HCT116 (cell line): ENCODE measurements around the gene WAS. TPM values are rescaled to one million over a fixed set of nuclear protein-coding genes. Genes with fewer than 3 reads are reported as not detected.

Experiments used
- ATAC-seq: fragments of 200-7000 bp; cut with Tn5 transposase; 2 replicates; pipeline ENCODE4 v1.9.1; 2020; ENCODE audit warnings: mild to moderate bottlenecking, moderate library complexity
- BruUV-seq: library from RNA; stranded (reverse); fragments of 400-500 nt; replicated peaks from 2 replicates; lab custom pipeline; 2021; lab: Mats Ljungman, UMichigan
- CTCF ChIA-PET: fragments of 300-600 bp; sonication (Branson Sonifier 250); formaldehyde crosslinking; loops from one replicate; lab custom pipeline; 2021; ENCODE audit warnings: antibody characterized with exemption; lab: Charles Lee
- POLR2A ChIA-PET: fragments of 300-600, 350-600 bp; sonication (Branson Sonifier 250); formaldehyde crosslinking; loops from one replicate; lab custom pipeline; 2021; ENCODE audit warnings: antibody characterized with exemption; lab: Charles Lee
- RAD21 ChIA-PET, 2 experiments: fragments of 300-600 bp; sonication (Branson Sonifier 250); formaldehyde crosslinking; loops; one replicate each; lab custom pipeline; 2023; ENCODE audit warnings: low total read pairs in 2 of 2; ENCODE audit not compliant: uncharacterized antibody in 2 of 2, unreplicated experiment in 2 of 2, low non-redundant PET in 1 of 2; lab: Charles Lee
- DNase-seq: peaks from one replicate; pipeline ENCODE4 v3.0.0-alpha.2; 2010; ENCODE audit warnings: low read depth, low spot score
- H2AFZ ChIP-seq: fragments of 200-600 bp; shearing (Covaris generic), sonication (generic); 2 replicates; pipeline ENCODE4 v1.6.1; 2017; ENCODE audit warnings: low read depth, mixed run types, mixed read lengths, antibody characterized with exemption, low read length; ENCODE audit not compliant: poor library complexity, severe bottlenecking
- H3K27ac ChIP-seq: 2 replicates; pipeline ENCODE4 v1.5.1; 2012; ENCODE audit warnings: low read depth, low read length
- H3K27me3 ChIP-seq: fragments of 200-600 bp; sonication (generic); 2 replicates; pipeline ENCODE4 v1.6.1; 2016; ENCODE audit warnings: mixed run types, low read length, mixed read lengths; ENCODE audit not compliant: insufficient read depth
- H3K36me3 ChIP-seq, 2 experiments: fragments of 200-500 bp in 1 of 2; fragments of 200-600 bp in 1 of 2; sonication (Bioruptor generic) in 1 of 2; sonication (generic) in 1 of 2; 2 replicates each; pipeline versions ENCODE4 v1.5.1 to v1.6.1; 2014 to 2016; ENCODE audit warnings: low read length in 2 of 2, inconsistent platforms in 1 of 2, mixed read lengths in 1 of 2, mixed run types in 1 of 2; ENCODE audit not compliant: insufficient read depth in 2 of 2, control insufficient read depth in 1 of 2
- H3K4me1 ChIP-seq, 2 experiments: fragments of 200-600 bp in 1 of 2; sonication (generic) in 1 of 2; 2 replicates each; pipeline versions ENCODE4 v1.5.1 to v1.6.1; 2012 to 2017; ENCODE audit warnings: low read length in 2 of 2, inconsistent platforms in 1 of 2, mild to moderate bottlenecking in 1 of 2, mixed read lengths in 1 of 2, mixed run types in 1 of 2, moderate library complexity in 1 of 2; ENCODE audit not compliant: insufficient read depth in 2 of 2, control insufficient read depth in 1 of 2
- H3K4me2 ChIP-seq: fragments of 200-600 bp; sonication (generic); 2 replicates; pipeline ENCODE4 v1.6.1; 2017; ENCODE audit warnings: mixed run types, low read length, mixed read lengths
- H3K4me3 ChIP-seq, 2 experiments: fragments of 200-600 bp in 1 of 2; sonication (generic) in 1 of 2; replicated peaks in 1 of 2; 2 replicates each; pipeline ENCODE4 v1.5.1; 2011 to 2016; ENCODE audit warnings: low read length in 2 of 2, control low read depth in 1 of 2, low read depth in 1 of 2, mild to moderate bottlenecking in 1 of 2, mixed read lengths in 1 of 2, mixed run types in 1 of 2
- H3K79me2 ChIP-seq: fragments of 200-600 bp; sonication (generic); 2 replicates; pipeline ENCODE4 v1.6.1; 2017; ENCODE audit warnings: mild to moderate bottlenecking, mixed run types, low read length, moderate library complexity, mixed read lengths; ENCODE audit not compliant: insufficient read depth
- H3K9ac ChIP-seq: fragments of 200-600 bp; sonication (generic); 2 replicates; pipeline ENCODE4 v1.6.1; 2016; ENCODE audit warnings: low read length, mixed read lengths
- H3K9me2 ChIP-seq: fragments of 200-600 bp; sonication (generic), shearing (Covaris generic); 2 replicates; pipeline ENCODE4 v1.6.1; 2017; ENCODE audit warnings: mixed run types, mild to moderate bottlenecking, moderate library complexity; ENCODE audit not compliant: insufficient read depth
- H3K9me3 ChIP-seq, 2 experiments: fragments of 200-500 bp in 1 of 2; fragments of 200-600 bp in 1 of 2; sonication (Bioruptor generic) in 1 of 2; sonication (generic) in 1 of 2; 2 replicates each; pipeline ENCODE4 v1.6.1; 2014 to 2017; ENCODE audit warnings: low read length in 2 of 2, mixed read lengths in 2 of 2, inconsistent platforms in 1 of 2, low read depth in 1 of 2, mild to moderate bottlenecking in 1 of 2, mixed run types in 1 of 2, moderate library complexity in 1 of 2; ENCODE audit not compliant: control insufficient read depth in 1 of 2, insufficient read depth in 1 of 2
- H4K20me1 ChIP-seq: fragments of 200-600 bp; sonication (generic), shearing (Covaris generic); 2 replicates; pipeline ENCODE4 v1.6.1; 2017; ENCODE audit warnings: mixed run types, mild to moderate bottlenecking, moderate library complexity; ENCODE audit not compliant: insufficient read depth
- CBX3 ChIP-seq: IDR thresholded peaks from 2 replicates; pipeline ENCODE4 v1.6.1; 2012; ENCODE audit warnings: low read depth
- CEBPB ChIP-seq: IDR thresholded peaks from 2 replicates; pipeline ENCODE4 v1.6.1; 2012; ENCODE audit warnings: low read depth
- CTCF ChIP-seq, 3 experiments: fragments of 200-600 bp in 1 of 3; sonication (generic) in 1 of 3; IDR thresholded peaks in 2 of 3; conservative IDR thresholded peaks in 1 of 3; 2 replicates each; pipeline ENCODE4 v1.5.1; 2012 to 2017; ENCODE audit warnings: low read depth in 2 of 3, low read length in 2 of 3, antibody characterized with exemption in 1 of 3, borderline replicate concordance in 1 of 3, control low read depth in 1 of 3, mild to moderate bottlenecking in 1 of 3, mixed read lengths in 1 of 3, mixed run types in 1 of 3, moderate library complexity in 1 of 3; ENCODE audit not compliant: insufficient read depth in 1 of 3
- EZH2 ChIP-seq: fragments of 200-600 bp; sonication (generic); IDR thresholded peaks from 2 replicates; pipeline ENCODE4 v1.6.1; 2017; ENCODE audit warnings: antibody characterized with exemption, mixed run types
- MAX ChIP-seq: IDR thresholded peaks from 2 replicates; pipeline ENCODE4 v1.6.1; 2012
- SIN3A ChIP-seq: IDR thresholded peaks from 2 replicates; pipeline ENCODE4 v1.6.1; 2012; ENCODE audit warnings: low read depth
- intact Hi-C: fragments of 100-400 bp; cut with micrococcal nuclease; formaldehyde crosslinking; loops from 2 replicates; pipeline ENCODE4 v1.10.0; 2022
- total RNA-seq: library from RNA; stranded (reverse); gene quantifications from one replicate; pipeline ENCODE4 v1.2.1, GENCODE V29; 2021; ENCODE audit not compliant: unreplicated experiment

The WAS gene
- total RNA-seq, 1 experiment from 2014 or later, result 0.84 TPM

GRCh38 chrX:48665991-48666390, 17.6 kb upstream of the WAS start:
- Histone ChIP-seq H3K9ac (no peak overlapping the region), H4K20me1 (no peaks in the 10 kb centered on the region), H3K9me3 (no peaks in the 10 kb centered on the region), H3K4me3 (no peak overlapping the region), H3K4me2 (no peak overlapping the region)
- DNase-seq, result no peak
- ChIA-PET POLR2A (no interaction called here), CTCF (no interaction called here)
- intact Hi-C loops, result loop anchor here (10.0 kb wide), 1 partner anchor 59 kb away; no protein-coding TSS in a partner anchor
- TF ChIP-seq SIN3A (no peak), CTCF (IDR thresholded peaks at IDR 0.05 in 2 of 3, conservative IDR thresholded peaks at IDR 0.05 in 1 of 3; ENCODE audit: borderline replicate concordance in 1 of 3, insufficient read depth in 1 of 3, low read depth in 2 of 3, low read length in 2 of 3) (no peak), CBX3 (no peak), MAX (no peak)
- TF ChIP-seq, all 23 proteins: peak for 0
- Histone ChIP-seq H3K27ac (no peak overlapping the region), H3K36me3 (no peaks in the 10 kb centered on the region), H3K27me3 (no peaks in the 10 kb centered on the region), H3K79me2 (no peaks in the 10 kb centered on the region), H2AFZ (no peak overlapping the region), H3K9me2 (no peaks in the 10 kb centered on the region), H3K4me1 (no peaks in the 10 kb centered on the region)
- ATAC-seq, result no peak
- no TSS peak for BruUV-seq
- RAD21 ChIA-PET, result no interaction called here

GRCh38 chrX:48666649-48667048, 16.9 kb upstream of the WAS start:
- Histone ChIP-seq H3K27ac (no peak overlapping the region), H3K9me3 (no peaks in the 10 kb centered on the region), H3K27me3 (no peaks in the 10 kb centered on the region), H3K4me1 (no peaks in the 10 kb centered on the region), H3K9me2 (no peaks in the 10 kb centered on the region), H3K36me3 (no peaks in the 10 kb centered on the region), H3K4me3 (no peak overlapping the region), H3K79me2 (no peaks in the 10 kb centered on the region), H2AFZ (no peak overlapping the region), H3K4me2 (no peak overlapping the region), H3K9ac (no peak overlapping the region), H4K20me1 (no peaks in the 10 kb centered on the region)
- POLR2A ChIA-PET, result no interaction called here
- no TSS peak for BruUV-seq
- CTCF ChIA-PET, result no interaction called here
- RAD21 ChIA-PET, result no interaction called here
- TF ChIP-seq CEBPB (no peak), EZH2 (no peak)
- DNase-seq (no peak), ATAC-seq (no peak)
- intact Hi-C loops, result loop anchor here (10.0 kb wide), 1 partner anchor 58 kb away; no protein-coding TSS in a partner anchor
